GM18951 (cell line): ENCODE results near the gene ALPK3.

Source experiments
- POLR2A ChIP-seq: IDR thresholded peaks from 4 replicates; pipeline ENCODE4 v1.6.1; 2011; ENCODE audit warnings: mild to moderate bottlenecking; ENCODE audit not compliant: insufficient read length, insufficient read depth; ENCODE audit errors: extremely low read depth
- in situ Hi-C: fragments of 300-500 bp; cut with MboI; formaldehyde crosslinking; loops from one replicate; pipeline ENCODE4 v1.12.0; 2022; ENCODE audit warnings: low sequenced_read_pairs, mixed read lengths, inconsistent platforms; ENCODE audit not compliant: unreplicated experiment

Gene ALPK3

GRCh38 chr15:84911879-84912660 is 94.9 kb downstream of the ALPK3 start:
- no peak for TF ChIP-seq POLR2A
- in situ Hi-C loops, result no loop called here

GRCh38 chr15:84913360-84913723 is 96.2 kb downstream of the ALPK3 start:
- in situ Hi-C loops, result no loop called here
- no peak for TF ChIP-seq POLR2A

- TF ChIP-seq POLR2A, result no peak
- in situ Hi-C loops, result no loop called here
Observed at GRCh38 chr15:84914351-84914750, 97.2 kb downstream of the ALPK3 start.

GRCh38 chr15:84914909-84915605 is 97.9 kb downstream of the ALPK3 start:
- no peak for TF ChIP-seq POLR2A
- in situ Hi-C loops, result no loop called here

GRCh38 chr15:84915606-84915958 is 98.4 kb downstream of the ALPK3 start:
- no peak for TF ChIP-seq POLR2A
- in situ Hi-C loops, result no loop called here

- TF ChIP-seq POLR2A, result no peak
- in situ Hi-C loops, result no loop called here
Observed at GRCh38 chr15:84917452-84917851, 100.3 kb downstream of the ALPK3 start.

GRCh38 chr15:84919106-84919667 is 102.0 kb downstream of the ALPK3 start:
- in situ Hi-C loops, result no loop called here
- TF ChIP-seq POLR2A, result no peak

- in situ Hi-C loops, result no loop called here
- TF ChIP-seq POLR2A, result no peak
Observed at GRCh38 chr15:84921121-84921520, 104.0 kb downstream of the ALPK3 start.

- in situ Hi-C loops, result no loop called here
- no peak for TF ChIP-seq POLR2A
Observed at GRCh38 chr15:84922530-84922929, 105.4 kb downstream of the ALPK3 start.
